Skeletal muscle satellite cell (primary cell): ENCODE results near the gene AFAP1L2.

Source experiments
- H3K27me3 ChIP-seq: 2 replicates; pipeline ENCODE4 v1.7.0; 2013; ENCODE audit warnings: low read length; ENCODE audit not compliant: control insufficient read depth, insufficient read depth
- H3K36me3 ChIP-seq: 2 replicates; pipeline ENCODE4 v1.7.0; 2013; ENCODE audit warnings: mild to moderate bottlenecking, control low read depth, low read length; ENCODE audit not compliant: insufficient read depth
- H3K4me1 ChIP-seq: 2 replicates; pipeline ENCODE4 v1.7.0; 2013; ENCODE audit warnings: low read length; ENCODE audit not compliant: control insufficient read depth, insufficient read depth
- H3K4me2 ChIP-seq: 2 replicates; pipeline ENCODE4 v1.7.0; 2013; ENCODE audit warnings: mild to moderate bottlenecking, low read length
- H3K4me3 ChIP-seq: 2 replicates; pipeline ENCODE4 v1.7.0; 2013; ENCODE audit warnings: low read length
- H3K9ac ChIP-seq: 2 replicates; pipeline ENCODE4 v1.7.0; 2013; ENCODE audit warnings: mild to moderate bottlenecking, low read depth, low read length, moderate library complexity
- H3K9me3 ChIP-seq: replicated peaks from 2 replicates; pipeline ENCODE4 v1.7.0; 2013; ENCODE audit warnings: mild to moderate bottlenecking, control low read depth, low read length

AFAP1L2 gene

GRCh38 chr10:114396464-114396863 lies 7.8 kb downstream of the AFAP1L2 start:
- H3K36me3 ChIP-seq: no peaks in the 10 kb centered on the region
- peaks cover 90% of the 10 kb centered on the region for H3K27me3 ChIP-seq
- no peak overlapping the region for H3K4me3 ChIP-seq
- peaks cover 10% of the 10 kb centered on the region for H3K4me1 ChIP-seq
- no peak overlapping the region for H3K4me2 ChIP-seq
- H3K9ac ChIP-seq: no peak overlapping the region
- no peaks in the 10 kb centered on the region for H3K9me3 ChIP-seq

DNA sequence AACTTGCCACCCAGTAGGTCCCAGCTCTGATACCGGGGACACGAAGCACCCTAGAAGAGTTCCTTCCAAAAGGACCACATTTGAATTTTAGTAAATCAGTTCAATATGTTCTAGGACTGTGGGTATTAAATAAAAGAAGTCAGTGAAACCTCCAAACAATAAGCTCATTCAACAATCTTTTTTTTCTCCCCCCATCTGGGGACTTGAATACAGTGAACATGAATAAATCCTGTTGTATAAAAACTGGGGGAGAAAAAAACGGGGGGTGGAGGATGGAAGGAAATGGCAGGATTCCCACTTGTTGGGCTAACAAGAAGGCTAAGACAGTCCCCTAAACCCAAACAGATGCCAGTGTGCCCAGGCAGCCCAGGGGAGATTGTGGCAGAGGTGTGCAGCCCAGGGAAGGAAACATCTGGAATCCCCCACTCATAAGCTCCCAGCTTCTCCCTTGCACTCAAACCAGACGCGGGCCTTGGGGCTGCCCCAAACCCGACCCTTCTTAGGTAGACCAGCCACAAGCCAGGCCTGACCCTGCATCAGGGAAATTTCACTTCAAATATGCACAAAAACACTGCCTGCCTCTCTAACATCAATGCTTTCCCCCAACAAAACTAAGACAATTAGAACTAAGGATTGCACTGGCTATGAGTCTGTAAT lies 8.8 kb downstream of the AFAP1L2 start:
- Histone ChIP-seq H3K9me3 (no peaks in the 10 kb centered on the region), H3K27me3 (peaks cover 80% of the 10 kb centered on the region), H3K4me2 (no peak overlapping the region), H3K4me3 (no peak overlapping the region), H3K4me1 (peaks cover 10% of the 10 kb centered on the region), H3K36me3 (no peaks in the 10 kb centered on the region), H3K9ac (no peak overlapping the region)

DNA sequence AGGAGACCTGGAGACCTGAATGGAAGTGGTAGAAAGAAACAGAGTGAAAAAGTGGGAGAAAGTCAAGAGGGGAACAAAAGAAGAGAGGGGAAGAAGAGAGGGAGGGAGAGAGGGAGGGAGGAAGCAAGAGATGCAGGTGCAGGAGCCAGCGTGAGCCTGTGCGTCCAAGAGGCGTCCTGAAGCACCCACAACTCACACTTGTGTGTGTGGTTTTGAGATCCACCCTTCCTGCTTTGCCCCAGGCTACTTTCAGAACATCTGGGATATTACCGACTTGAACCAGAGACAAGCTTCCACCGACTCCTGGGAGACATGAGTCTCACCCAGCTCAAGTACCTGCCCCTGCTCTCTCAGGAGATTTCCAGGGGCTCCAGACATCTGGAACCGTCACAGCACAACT lies 9.8 kb downstream of the AFAP1L2 start:
- H3K36me3 ChIP-seq: no peaks in the 10 kb centered on the region
- H3K9ac ChIP-seq: no peak overlapping the region
- peaks cover 70% of the 10 kb centered on the region for H3K27me3 ChIP-seq
- no peak overlapping the region for H3K4me3 ChIP-seq
- H3K4me1 ChIP-seq: peaks cover 13% of the 10 kb centered on the region
- H3K9me3 ChIP-seq: no peaks in the 10 kb centered on the region
- no peak overlapping the region for H3K4me2 ChIP-seq

GRCh38 chr10:114393886-114394285 lies 10.4 kb downstream of the AFAP1L2 start:
- no peak overlapping the region for H3K4me2 ChIP-seq
- peaks cover 64% of the 10 kb centered on the region for H3K27me3 ChIP-seq
- H3K4me1 ChIP-seq: peaks cover 13% of the 10 kb centered on the region
- no peak overlapping the region for H3K9ac ChIP-seq
- no peaks in the 10 kb centered on the region for H3K9me3 ChIP-seq
- H3K4me3 ChIP-seq: no peak overlapping the region
- H3K36me3 ChIP-seq: no peaks in the 10 kb centered on the region

GRCh38 chr10:114393482-114393881 lies 10.8 kb downstream of the AFAP1L2 start:
- Histone ChIP-seq H3K9me3 (no peaks in the 10 kb centered on the region), H3K4me3 (no peak overlapping the region), H3K9ac (no peak overlapping the region), H3K4me1 (peaks cover 13% of the 10 kb centered on the region), H3K4me2 (no peak overlapping the region), H3K36me3 (no peaks in the 10 kb centered on the region), H3K27me3 (peaks cover 60% of the 10 kb centered on the region)

DNA sequence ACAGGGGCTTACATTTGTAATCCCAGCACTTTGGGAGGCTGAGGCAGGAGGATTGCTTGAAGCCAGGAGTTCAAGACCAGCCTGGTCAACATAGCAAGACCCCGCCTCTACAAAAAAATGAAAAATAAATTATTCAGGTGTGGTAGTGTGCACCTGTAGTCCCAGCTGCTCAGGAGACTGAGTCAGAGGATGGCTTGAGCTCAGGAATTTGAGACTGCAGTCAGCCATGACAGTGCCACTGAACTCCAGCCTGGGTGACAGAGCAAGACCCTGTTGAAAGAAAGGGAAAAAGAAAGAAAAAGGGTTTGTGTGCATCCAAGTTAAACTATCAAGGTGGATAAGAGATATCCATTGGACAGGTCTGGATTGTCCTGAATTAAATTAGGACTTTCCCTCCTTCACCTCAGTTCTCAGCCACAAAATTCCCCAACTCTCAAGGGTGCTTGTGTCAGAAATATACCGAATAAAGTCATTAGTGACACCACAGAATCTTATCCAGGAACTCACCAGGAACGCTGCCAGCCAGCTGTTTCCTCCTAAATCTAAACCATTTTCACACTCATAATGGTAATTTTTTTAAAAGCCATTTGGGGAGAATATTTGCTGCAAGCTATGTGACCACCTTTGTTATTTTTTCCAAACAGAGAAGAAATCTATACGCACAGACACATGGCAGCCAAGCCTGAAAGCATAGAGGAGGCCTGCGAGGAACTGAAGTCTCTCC lies 12.0 kb downstream of the AFAP1L2 start:
- Histone ChIP-seq H3K9ac (no peak overlapping the region), H3K4me2 (no peak overlapping the region), H3K27me3 (peaks cover 53% of the 10 kb centered on the region), H3K9me3 (no peaks in the 10 kb centered on the region), H3K4me1 (peaks cover 13% of the 10 kb centered on the region), H3K4me3 (no peak overlapping the region), H3K36me3 (no peaks in the 10 kb centered on the region)

DNA sequence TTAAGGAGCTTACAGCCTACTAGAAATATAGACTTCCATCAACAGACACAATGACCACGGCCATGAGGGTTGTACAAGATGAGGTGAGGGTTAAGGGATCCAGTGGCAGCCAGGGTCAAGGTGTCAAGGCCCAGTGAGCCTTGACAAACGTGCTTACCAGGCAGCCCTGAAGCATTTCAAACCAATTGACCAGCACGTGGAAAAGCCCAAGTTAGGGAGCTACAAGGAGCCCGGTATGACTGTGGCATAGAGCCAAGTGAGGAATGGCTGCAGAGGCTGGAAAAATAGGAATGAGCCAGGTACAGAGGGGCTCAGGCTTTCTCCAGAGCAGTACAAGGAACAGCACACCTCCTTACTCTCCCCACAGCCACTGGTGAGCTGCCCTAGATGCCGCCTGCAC lies 12.7 kb downstream of the AFAP1L2 start:
- Histone ChIP-seq H3K27me3 (peaks cover 53% of the 10 kb centered on the region), H3K9ac (no peak overlapping the region), H3K4me3 (no peak overlapping the region), H3K36me3 (no peaks in the 10 kb centered on the region), H3K4me1 (peaks cover 13% of the 10 kb centered on the region), H3K9me3 (no peaks in the 10 kb centered on the region), H3K4me2 (no peak overlapping the region)

DNA sequence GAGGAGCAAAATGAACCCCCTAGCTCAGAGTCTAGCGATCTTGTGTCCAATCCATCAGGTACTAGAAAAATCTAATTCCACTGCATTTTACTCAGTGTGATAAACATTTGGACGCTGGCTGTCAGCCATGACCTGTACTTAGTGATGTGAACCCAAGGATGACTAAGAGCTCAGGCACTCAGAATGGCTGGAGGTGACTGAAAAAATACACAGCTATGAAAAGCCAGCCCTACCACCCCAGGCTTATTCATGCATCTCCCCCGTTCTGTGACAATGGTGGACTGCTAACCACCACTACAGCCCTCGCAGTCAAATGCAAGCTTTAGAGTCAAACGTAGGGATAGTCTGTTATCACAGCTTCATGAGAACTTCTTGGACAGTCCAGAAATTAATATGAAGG lies 14.9 kb downstream of the AFAP1L2 start:
- peaks cover 13% of the 10 kb centered on the region for H3K4me1 ChIP-seq
- no peaks in the 10 kb centered on the region for H3K9me3 ChIP-seq
- H3K36me3 ChIP-seq: no peaks in the 10 kb centered on the region
- H3K27me3 ChIP-seq: peaks cover 53% of the 10 kb centered on the region
- H3K4me3 ChIP-seq: no peak overlapping the region
- no peak overlapping the region for H3K9ac ChIP-seq
- H3K4me2 ChIP-seq: no peak overlapping the region

- Histone ChIP-seq H3K9me3 (no peaks in the 10 kb centered on the region), H3K9ac (no peak overlapping the region), H3K4me1 (peaks cover 8% of the 10 kb centered on the region), H3K27me3 (peaks cover 51% of the 10 kb centered on the region), H3K36me3 (no peaks in the 10 kb centered on the region), H3K4me2 (no peak overlapping the region), H3K4me3 (no peak overlapping the region)
Measured at GRCh38 chr10:114388275-114388674, 16.0 kb downstream of the AFAP1L2 start.

DNA sequence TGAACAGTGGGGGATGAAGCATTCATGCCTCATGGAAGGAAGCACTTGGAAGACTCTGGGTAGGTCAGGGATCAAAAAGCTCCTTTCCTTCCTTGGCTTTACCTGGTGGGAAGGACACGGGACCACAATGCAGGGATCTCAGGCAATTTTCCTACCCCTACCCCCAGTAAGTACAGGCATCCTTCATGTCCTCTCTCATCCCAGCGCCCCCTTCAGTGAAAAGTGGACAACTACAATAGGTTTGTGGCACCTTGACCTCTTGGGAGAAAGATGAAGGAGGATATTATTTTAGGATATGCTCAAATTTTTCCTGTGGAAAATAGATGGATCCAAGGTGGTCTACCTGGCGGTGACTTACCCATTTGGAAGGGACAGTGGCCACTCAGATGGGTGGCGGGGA lies 16.5 kb downstream of the AFAP1L2 start:
- Histone ChIP-seq H3K27me3 (peaks cover 51% of the 10 kb centered on the region), H3K36me3 (no peaks in the 10 kb centered on the region), H3K4me2 (no peak overlapping the region), H3K9me3 (no peaks in the 10 kb centered on the region), H3K4me1 (peaks cover 6% of the 10 kb centered on the region), H3K4me3 (no peak overlapping the region), H3K9ac (no peak overlapping the region)

DNA sequence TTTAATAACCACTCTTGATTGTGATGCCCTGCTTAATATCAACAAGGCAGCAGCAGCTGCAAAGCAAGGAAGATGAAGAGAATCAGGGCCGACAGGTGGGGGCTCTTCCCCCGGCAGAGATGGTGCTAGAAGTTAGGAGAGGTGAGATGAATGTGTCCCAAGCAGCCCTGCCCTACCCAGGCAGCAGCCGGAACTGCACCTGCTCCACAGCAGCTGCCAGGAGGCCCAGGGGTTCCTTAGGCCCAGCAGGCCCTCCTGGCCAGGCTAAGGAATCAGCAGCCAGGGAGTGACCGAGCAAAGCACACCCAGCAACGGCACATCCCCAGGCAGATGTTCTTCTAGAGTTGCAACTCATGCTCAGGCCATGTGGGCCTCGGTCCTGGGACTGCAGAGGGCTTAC lies 17.9 kb downstream of the AFAP1L2 start:
- Histone ChIP-seq H3K9me3 (no peaks in the 10 kb centered on the region), H3K36me3 (no peaks in the 10 kb centered on the region), H3K9ac (no peak overlapping the region), H3K4me2 (no peak overlapping the region), H3K27me3 (peaks cover 54% of the 10 kb centered on the region), H3K4me3 (no peak overlapping the region), H3K4me1 (peaks cover 3% of the 10 kb centered on the region)

GRCh38 chr10:114385557-114385956 lies 18.7 kb downstream of the AFAP1L2 start:
- no peak overlapping the region for H3K4me3 ChIP-seq

More at GRCh38 chr10:114385557-114385956, 18.7 kb downstream of the AFAP1L2 start:
- H3K27me3 ChIP-seq: peaks cover 62% of the 10 kb centered on the region
- no peak overlapping the region for H3K9ac ChIP-seq
- no peaks in the 10 kb centered on the region for H3K9me3 ChIP-seq
- H3K36me3 ChIP-seq: no peaks in the 10 kb centered on the region
- H3K4me2 ChIP-seq: no peak overlapping the region
- H3K4me1 ChIP-seq: peaks cover 3% of the 10 kb centered on the region
